HTERT RPE-1 (cell line): ENCODE results near the gene FMR1.

Source experiments
- in situ Hi-C: fragments of 300-500 bp; cut with MboI; formaldehyde crosslinking; loops from 4 replicates; pipeline ENCODE4 v1.14.3; 2020; ENCODE audit warnings: low sequenced_read_pairs

Gene FMR1

DNA sequence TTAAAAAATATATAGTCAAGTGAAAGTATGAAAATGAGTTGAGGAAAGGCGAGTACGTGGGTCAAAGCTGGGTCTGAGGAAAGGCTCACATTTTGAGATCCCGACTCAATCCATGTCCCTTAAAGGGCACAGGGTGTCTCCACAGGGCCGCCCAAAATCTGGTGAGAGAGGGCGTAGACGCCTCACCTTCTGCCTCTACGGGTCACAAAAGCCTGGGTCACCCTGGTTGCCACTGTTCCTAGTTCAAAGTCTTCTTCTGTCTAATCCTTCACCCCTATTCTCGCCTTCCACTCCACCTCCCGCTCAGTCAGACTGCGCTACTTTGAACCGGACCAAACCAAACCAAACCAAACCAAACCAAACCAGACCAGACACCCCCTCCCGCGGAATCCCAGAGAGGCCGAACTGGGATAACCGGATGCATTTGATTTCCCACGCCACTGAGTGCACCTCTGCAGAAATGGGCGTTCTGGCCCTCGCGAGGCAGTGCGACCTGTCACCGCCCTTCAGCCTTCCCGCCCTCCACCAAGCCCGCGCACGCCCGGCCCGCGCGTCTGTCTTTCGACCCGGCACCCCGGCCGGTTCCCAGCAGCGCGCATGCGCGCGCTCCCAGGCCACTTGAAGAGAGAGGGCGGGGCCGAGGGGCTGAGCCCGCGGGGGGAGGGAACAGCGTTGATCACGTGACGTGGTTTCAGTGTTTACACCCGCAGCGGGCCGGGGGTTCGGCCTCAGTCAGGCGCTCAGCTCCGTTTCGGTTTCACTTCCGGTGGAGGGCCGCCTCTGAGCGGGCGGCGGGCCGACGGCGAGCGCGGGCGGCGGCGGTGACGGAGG, at the start of gene FMR1:
Gene FMR1, plus strand, starts transcription at position 728 of the 831 bp plus-strand sequence. CDS start 261 bp downstream, outside the sequence.
- in situ Hi-C loops: no loop called here

DNA sequence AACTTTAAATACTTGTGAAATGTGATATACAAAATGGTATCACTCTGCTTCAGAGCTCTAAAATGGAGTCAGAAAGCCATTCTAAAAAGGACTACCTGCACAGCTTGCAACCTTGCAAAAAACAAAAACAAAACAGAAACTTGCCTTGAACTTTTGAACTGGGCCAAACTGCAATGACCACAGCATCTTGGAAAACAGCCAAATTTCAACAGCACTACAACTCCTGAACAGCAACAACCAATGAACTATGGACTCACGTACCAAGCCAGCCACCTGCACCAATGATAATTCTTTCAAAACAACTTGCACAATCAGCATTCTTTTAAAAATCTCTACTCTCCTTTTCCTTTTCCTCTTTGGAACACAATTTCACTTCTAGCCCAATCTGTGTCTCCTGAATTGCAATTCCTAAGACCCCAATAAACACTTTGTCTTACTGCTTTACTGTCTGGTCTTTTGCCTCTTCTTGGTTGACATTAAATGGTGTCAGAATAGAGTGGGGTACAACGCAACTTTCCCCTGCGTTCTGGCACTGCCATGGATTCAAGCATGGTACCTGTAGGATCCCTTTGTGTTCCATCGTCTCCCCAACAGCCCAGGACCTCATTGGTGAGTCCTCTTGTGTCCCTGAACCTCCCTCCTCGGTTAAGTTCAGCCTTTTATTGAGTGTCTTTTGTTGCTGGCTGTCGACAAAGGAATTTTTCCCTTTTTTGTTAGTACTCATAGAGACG, 35.7 kb upstream of the FMR1 start:
- in situ Hi-C loops: no loop called here

DNA sequence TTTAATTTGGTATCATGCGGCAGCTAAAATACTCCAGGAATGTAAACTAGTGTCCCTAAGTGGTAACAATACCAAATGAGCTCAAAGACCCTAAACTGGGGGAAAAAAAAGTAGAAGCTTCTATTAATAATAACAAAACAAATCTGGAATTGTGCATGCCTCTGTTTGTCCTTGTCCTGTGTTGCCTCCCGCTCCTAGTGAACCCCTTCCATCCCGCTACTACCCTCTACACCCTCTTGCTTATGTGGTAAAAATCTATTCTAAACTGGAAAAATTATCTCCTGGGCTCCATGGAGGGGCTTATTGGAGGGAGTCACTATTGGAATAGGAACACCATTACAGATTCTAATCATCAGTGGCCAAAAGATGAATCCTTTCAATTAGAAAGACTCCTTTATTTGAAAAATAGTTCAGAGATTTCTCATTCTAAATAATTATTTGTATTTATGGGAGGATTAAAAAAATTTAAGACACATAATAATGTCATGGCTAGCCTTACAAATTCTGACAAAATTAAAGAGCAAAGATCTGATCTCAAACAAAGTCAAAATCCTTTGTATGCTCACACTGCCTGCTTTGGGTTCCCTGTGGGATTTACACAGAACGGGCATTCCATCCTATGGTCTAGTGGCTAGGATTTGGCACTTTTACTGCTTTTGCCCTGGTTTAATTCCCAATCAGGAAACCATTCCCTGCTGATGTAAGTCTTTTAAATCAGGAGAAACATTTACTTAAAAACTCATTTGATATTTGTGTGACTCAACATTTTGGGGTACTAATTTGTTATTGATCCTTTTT, 34.7 kb upstream of the FMR1 start:
- in situ Hi-C loops: no loop called here

DNA sequence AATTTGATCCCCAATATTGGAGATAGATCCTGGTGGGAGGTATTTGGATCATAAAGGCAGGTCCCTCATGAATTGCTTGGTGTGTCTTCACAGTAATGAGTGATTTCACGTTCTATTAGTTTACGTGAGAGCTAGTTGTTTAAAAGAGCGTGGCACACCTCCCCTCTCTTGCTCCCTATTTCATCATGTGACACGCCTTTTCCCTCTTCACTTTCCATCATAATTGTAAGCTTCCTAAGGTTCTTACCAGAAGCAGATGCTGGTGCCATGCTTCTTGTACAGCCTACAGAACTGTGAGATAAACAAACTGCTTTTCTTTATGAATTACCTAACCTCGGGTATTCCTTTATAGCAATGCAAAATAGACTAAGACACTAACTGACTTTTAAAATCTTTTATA, 34.0 kb upstream of the FMR1 start:
- in situ Hi-C loops: no loop called here

DNA sequence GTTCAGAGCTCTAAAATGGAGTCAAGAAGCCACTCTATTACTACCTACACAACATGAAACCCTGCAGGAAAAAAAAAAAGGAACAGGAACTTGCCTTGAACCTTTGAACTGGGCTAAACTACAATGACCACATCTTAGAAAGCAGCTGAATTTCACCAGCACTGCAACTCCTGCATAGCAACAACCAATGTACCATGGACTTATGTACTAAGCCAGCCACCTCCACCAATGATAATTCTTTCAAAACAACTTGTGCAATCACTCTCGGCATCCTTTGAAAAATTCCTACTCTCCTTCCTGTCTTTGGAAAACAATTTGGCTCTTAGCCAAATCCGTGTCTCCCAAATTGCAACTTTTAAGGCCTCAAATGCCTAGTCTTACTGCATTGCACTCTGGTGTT, 26.8 kb upstream of the FMR1 start:
- in situ Hi-C loops: no loop called here

DNA sequence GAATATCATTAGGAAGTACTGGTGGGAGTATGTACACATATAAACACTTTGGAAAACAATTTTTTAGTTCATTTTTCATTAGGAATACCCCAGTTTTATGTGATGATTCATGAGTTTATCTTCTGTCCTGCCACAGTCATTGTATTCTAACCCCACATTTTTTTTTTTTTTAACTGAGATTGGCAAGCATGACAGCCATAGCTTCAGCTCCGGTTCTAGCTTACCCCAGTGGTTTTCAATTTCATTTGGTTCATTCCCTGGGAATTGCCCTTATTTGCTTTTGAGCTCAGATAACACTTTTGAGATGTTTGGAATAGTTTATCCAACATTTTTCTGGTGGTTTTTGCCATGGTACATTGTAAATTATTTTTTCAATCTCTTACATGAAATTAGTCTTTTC, 21.0 kb upstream of the FMR1 start:
- in situ Hi-C loops: no loop called here

DNA sequence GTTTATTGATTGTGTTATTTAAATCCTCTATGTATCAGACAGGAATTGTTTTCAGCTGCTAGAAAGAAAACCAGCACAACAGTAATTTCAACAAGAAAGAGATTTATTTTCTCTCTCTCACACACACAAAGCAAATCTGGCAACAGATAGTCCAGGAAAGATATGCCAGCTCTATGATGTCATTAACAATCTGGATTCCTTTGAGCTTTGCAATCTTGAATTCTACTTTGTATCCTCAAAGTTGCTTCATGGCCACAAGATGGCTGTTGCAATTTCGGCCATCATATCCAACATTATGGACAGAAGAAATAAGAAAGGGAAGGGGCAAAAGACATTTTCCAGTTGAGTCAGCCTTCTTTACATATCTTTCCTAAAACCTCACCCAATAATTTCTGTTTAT, 19.8 kb upstream of the FMR1 start:
- in situ Hi-C loops: no loop called here

DNA sequence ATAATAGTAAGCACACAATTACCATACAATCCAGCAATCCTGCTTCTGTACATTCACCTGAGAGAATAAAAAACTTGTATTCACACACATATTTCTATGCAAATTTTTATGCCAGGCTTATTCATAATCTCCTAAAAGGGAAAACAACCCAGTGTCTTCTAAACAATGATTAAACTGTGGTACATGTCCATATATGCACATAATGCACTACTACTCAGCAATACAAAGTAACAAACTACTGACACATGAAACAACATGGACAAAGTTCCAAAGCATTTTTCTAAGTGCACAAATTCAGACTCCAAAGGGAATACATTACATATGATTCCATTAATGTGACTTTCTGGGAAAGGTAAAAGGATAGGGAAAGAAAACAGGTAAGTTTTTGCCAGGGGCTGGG, 18.0 kb upstream of the FMR1 start:
- in situ Hi-C loops: no loop called here

DNA sequence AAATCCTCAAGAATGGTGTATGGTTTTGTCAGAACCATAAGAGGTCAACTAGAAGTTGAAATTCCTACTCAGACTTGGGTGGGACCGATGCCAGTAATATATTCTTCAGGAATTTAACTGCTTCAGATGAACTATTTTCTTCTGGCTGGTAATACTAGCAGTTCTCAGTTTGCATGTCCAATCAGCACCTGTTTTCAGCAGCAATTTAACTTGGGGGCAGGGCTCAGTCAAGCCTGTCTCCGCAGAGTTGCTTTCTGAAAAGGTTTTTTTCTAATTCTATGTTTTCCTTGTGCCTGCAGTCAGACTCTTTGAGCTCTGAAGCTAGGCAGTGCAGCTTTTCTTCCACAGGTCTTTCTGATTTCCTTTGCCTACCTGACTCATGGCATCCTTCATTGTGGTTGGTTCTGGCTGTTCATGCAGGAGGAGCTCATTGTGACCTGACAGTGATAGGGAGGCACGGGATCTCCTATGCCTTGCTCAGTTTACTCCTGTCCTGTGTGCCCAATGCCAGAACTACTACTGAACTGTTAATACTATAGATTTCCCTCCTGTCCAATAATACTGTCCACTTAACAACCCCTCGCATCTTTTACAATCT, 17.3 kb upstream of the FMR1 start:
- in situ Hi-C loops: no loop called here

DNA sequence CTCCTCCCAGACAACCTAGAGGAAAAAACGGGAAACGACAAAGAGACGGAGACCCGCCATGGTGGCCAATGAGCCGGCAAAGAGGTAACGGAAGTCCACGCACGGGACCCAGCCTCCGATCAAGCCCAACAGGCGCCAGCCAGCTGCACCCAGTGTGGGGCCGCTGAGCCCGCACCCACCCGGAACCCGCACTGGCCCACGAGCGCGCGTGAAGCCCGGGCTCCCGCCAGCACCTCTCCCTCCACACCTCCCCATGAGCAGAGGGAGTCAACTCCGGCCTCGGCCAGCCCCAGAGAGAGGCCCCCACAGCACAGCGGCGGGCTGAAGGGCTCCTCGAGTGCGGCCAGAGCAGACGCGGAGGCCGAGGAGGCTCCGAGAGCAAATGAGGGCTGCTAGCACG, 14.6 kb upstream of the FMR1 start:
- in situ Hi-C loops: no loop called here

DNA sequence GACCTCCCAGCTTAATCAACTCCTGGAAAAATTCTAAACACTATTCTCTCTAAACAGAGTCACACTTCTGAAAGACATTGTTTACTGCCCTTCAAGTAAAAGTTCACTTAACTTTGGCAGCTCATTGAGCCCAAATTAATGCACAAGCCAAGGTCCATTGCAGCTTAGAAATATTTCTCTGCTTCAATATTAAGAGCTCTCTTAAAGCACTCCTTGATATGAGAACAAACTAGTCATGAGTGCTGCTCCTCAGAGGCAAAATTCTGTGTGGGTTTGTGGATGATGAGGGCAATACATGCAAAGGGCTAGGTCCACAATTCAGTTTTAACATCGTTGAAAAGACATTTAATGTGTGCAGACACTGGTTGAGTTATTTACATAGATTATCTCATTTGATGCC, 12.8 kb upstream of the FMR1 start:
- in situ Hi-C loops: no loop called here

DNA sequence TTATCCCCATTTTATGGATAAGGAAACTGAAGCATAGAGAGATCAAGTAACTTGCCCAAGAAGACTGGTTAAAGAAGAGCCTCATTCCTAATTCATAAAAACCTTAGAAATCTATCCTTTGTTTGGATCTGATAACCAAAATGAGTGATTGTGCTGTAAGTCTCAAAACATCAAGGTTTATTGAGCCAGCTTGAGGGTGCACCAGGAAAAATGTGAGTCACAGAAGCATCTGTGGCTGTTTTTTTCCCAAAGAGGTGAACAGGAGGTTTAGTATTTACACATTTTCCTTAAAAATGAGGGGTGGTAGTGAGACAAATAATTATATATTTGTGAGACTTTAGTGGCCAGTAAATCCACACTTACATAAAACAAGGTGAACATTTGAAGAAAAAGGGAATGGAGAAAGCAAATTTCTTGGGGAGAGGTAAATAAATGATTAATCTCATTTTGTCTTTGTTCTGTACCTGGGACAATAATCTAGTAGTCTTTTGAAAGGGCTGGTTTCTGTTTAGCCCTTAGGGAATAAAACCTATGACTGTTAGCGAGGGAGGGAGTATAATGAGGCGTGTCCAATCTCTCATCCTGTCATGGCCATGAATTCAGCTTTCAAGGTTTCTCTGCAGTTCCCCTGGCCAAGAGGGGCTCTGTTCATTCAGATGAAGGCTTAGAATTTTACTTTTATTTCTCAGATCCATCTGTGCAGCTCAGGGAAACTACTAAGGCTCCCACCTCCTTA, 12.2 kb upstream of the FMR1 start:
- in situ Hi-C loops: no loop called here

DNA sequence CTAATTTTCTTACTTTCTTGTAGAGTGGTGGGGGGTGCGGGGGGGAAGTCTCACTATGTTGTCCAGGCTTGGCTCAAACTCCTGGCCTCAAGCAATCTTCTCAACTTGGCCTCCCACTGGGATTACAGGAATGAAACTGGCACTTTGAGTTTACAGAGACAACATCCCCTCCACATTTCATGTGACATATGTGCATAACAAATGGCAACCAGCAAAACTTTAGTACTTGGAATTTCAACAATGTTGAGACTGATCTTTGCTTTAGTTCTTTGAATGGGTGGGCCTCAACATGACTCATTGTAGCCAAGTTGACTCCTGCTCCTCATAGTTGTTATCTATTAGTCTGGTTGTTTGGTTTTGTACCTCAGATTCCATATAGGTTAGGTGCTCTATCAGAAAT, 11.4 kb upstream of the FMR1 start:
- in situ Hi-C loops: no loop called here

DNA sequence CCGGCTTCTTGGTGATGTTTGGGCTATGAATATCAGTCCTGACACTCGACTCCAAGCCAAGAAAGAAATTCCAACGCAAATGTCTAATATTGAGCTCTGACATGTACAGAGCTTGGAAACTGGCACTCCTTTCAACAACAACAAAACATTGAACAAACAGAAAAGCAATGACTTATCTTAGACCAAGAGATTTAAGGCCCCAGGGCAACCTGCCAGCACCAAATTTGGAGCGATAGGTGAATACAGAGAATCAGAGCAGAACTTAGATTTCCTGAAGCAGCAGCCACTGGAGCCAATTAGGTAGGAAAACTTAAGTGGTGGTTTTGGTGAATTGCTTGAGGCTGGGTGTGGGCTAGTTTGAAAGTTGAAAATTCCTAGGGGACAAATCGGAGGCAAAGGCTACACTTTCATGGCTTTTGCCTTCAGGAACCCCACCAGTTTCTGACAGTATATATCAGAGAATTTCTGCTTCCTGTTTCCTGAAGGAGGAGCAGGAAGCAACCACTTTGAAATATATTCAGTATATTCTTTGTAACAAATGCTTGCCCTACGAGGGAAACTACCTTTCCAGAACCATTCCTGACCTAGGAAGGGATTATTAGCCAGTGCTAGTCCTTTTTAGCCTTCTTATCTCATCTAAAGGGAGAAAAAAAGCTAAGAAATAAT, 10.1 kb upstream of the FMR1 start:
- in situ Hi-C loops: no loop called here

DNA sequence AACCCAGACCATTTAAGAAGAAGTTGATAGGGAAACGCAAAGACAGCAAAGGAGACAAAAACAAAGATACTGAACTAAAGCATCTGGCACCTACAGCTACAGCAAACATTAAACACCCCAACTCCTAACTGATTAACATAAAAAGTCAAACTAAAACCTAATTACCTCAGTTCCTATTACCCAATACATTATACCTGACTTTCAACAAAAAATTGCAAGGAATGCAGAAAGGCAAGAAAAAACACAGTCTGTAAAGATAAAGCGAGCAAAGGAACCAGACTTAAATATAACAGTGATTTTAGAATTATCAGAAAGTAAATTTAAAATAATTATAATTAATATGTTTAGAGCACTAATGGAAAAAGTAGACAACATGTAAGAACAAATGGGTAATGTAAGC, 9.4 kb upstream of the FMR1 start:
- in situ Hi-C loops: no loop called here

DNA sequence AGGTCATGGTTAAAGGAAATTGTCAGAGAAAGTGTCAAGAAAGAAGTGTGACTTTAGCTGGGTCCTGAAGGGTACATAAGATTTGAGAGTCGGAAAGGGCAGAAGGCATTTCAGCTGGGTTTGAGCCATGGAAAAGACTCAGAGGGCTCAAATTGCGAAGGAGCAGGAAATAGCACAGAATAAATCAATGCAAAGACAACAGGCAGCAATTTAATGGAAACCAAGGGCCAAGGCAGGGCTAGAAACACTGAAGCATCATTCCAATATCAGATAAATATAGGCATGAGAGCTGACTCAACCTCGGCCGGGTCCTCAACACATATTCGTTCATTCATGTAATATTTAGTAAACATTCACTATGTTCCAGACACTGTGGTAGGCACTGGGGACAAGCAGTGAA, 3.6 kb upstream of the FMR1 start:
- in situ Hi-C loops: no loop called here

DNA sequence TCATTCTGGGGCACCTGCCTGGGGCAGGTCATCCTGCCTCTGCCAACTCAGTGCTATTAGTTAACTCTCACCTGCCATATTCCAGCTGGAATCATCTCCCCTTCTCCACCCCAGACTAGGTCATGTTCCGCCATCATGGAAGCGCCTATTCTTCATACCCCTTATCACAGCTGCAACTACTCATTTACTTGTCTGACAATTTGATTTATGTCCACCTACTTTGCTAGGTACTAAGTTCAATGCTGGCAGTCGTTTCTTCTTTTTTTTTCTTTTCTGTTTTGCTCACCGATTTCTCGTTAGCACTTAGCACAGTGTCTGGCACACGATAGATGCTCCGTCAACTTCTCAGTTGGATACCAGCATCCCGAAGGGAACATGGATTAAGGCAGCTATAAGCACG, 1.1 kb upstream of the FMR1 start:
- in situ Hi-C loops: no loop called here

DNA sequence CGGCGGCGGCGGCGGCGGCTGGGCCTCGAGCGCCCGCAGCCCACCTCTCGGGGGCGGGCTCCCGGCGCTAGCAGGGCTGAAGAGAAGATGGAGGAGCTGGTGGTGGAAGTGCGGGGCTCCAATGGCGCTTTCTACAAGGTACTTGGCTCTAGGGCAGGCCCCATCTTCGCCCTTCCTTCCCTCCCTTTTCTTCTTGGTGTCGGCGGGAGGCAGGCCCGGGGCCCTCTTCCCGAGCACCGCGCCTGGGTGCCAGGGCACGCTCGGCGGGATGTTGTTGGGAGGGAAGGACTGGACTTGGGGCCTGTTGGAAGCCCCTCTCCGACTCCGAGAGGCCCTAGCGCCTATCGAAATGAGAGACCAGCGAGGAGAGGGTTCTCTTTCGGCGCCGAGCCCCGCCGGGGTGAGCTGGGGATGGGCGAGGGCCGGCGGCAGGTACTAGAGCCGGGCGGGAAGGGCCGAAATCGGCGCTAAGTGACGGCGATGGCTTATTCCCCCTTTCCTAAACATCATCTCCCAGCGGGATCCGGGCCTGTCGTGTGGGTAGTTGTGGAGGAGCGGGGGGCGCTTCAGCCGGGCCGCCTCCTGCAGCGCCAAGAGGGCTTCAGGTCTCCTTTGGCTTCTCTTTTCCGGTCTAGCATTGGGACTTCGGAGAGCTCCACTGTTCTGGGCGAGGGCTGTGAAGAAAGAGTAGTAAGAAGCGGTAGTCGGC, 528 bp downstream of the FMR1 start:
- in situ Hi-C loops: no loop called here

DNA sequence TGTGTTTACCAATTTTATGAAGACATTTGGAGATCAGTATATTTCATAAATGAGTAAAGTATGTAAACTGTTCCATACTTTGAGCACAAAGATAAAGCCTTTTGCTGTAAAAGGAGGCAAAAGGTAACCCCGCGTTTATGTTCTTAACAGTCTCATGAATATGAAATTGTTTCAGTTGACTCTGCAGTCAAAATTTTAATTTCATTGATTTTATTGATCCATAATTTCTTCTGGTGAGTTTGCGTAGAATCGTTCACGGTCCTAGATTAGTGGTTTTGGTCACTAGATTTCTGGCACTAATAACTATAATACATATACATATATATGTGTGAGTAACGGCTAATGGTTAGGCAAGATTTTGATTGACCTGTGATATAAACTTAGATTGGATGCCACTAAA, 1.9 kb downstream of the FMR1 start:
- in situ Hi-C loops: no loop called here
